Stomach smooth muscle (tissue), 2 donors: ENCODE data around the gene ZSWIM5.

Experiments used
- H3K27ac ChIP-seq: one replicate; pipeline ENCODE4 v1.7.0; 2013; ENCODE audit warnings: mild to moderate bottlenecking, low read length, inconsistent platforms
- H3K27me3 ChIP-seq, 2 donors: one replicate each; pipeline ENCODE4 v1.7.0; 2013; ENCODE audit warnings: low read length in 2 of 2; ENCODE audit not compliant: insufficient read depth in 2 of 2, control insufficient read depth in 1 of 2
- H3K36me3 ChIP-seq, 2 donors: one replicate each; pipeline ENCODE4 v1.7.0; 2013; ENCODE audit warnings: low read length in 2 of 2; ENCODE audit not compliant: control insufficient read depth in 2 of 2, insufficient read depth in 2 of 2
- H3K4me1 ChIP-seq: one replicate; pipeline ENCODE4 v1.7.0; 2013; ENCODE audit warnings: low read length; ENCODE audit not compliant: control insufficient read depth, insufficient read depth
- H3K4me3 ChIP-seq, 2 donors: one replicate each; pipeline ENCODE4 v1.7.0; 2013; ENCODE audit warnings: low read length in 2 of 2
- H3K9ac ChIP-seq, 2 donors: one replicate each; pipeline ENCODE4 v1.7.0; 2013; ENCODE audit warnings: low read length in 2 of 2, mild to moderate bottlenecking in 1 of 2
- H3K9me3 ChIP-seq, 2 donors: one replicate each; pipeline ENCODE4 v1.7.0; 2013; ENCODE audit warnings: low read length in 2 of 2; ENCODE audit not compliant: control insufficient read depth in 2 of 2
- donor health status: healthy.
- donor health status: Pancreatic carcinoma.

ZSWIM5 gene

GRCh38 chr1:45012639-45013278, 193.6 kb downstream of the ZSWIM5 start:
- Histone ChIP-seq H3K4me1 (peaks cover 53% of the 10 kb centered on the region), H3K27ac (peak overlapping the region; percentile 91), H3K27me3 (no peaks in the 10 kb centered on the region), H3K36me3 (peaks cover 23 to 26% of the 10 kb centered on the region in 2 donors), H3K4me3 (peak overlapping the region; percentile 91 to 93), H3K9ac (peak overlapping the region; percentile 88 to 95), H3K9me3 (no peaks in the 10 kb centered on the region)

- peak within 1 kb of the TSS; percentile 88 to 95 for H3K9ac ChIP-seq
- peak within 1 kb of the TSS; percentile 91 for H3K27ac ChIP-seq
- peaks cover 29 to 33% of the 10 kb centered on the region in 2 donors for H3K36me3 ChIP-seq
- H3K9me3 ChIP-seq, result no peaks in the 10 kb centered on the region
- H3K4me3 ChIP-seq, result peak within 1 kb of the TSS; percentile 91 to 93
- no peaks in the 10 kb centered on the region for H3K27me3 ChIP-seq
- peaks cover 53% of the 10 kb centered on the region for H3K4me1 ChIP-seq
These were observed 194.4 kb downstream of the ZSWIM5 start, which contains the start of gene UROD for GRCh38 chr1:45011837-45012638. Gene UROD (plus strand): TSS chr1:45012254. CDS start chr1:45012266, 12 bp downstream.

- Histone ChIP-seq H3K4me3 (peak within 1 kb of the TSS; percentile 91 to 93), H3K9ac (peak within 1 kb of the TSS; percentile 88 to 95), H3K36me3 (peaks cover 34 to 38% of the 10 kb centered on the region in 2 donors), H3K9me3 (no peaks in the 10 kb centered on the region), H3K27ac (peak within 1 kb of the TSS; percentile 91), H3K27me3 (no peaks in the 10 kb centered on the region), H3K4me1 (peaks cover 53% of the 10 kb centered on the region)
These were observed 195.3 kb downstream of the ZSWIM5 start, which contains the start of gene HECTD3 for GRCh38 chr1:45010855-45011811. Gene HECTD3 (minus strand): TSS chr1:45011324. CDS start chr1:45011257, 67 bp downstream.

DNA sequence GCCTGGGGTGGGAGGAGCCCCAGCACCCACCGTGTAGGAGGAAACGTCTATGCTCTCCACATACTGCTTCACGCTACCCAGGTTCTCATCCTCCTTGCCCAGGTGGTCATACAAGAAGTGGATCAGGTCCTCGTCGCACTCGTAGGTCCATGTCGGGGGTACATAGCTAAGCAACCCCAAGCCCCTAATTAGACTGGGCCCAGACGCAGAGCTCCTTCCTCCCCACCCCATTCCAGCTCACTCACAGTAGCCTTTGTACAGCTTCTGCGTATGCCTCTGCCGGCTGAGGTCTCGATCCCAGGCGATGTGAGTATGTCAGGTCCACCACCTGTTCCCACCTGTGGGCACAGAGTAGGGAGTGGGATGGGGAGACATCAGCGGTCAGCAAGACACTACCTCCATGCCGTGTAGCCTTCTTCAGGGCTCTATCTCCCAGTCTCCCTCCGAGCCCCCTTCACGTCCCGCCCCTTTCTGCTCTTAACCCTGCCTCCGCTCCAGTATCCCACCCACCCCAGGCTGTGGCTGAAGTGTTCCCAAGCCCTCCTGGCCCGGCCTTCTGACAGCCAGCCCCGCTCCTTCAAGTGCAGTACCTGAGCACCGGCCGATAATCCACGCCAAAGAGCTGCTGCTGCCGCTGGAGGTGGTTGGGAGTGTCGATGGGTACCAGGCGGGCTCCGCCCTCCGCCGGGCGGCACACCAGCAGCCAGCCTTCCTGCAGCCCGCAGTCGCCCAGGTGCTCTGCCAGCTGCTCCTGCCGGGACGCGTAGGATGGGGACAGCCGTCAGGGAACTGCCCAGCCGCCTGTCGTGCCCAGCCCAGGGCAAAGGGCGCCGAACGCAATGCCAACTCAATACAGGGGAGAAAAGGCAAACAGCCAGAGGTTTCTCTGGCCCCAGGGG, 196.2 kb downstream of the ZSWIM5 start:
- Histone ChIP-seq H3K9ac (peak overlapping the region; percentile 70 to 95), H3K4me3 (peak overlapping the region; percentile 91 to 93), H3K36me3 (peaks cover 41 to 45% of the 10 kb centered on the region in 2 donors), H3K27ac (no peak overlapping the region), H3K4me1 (peaks cover 53% of the 10 kb centered on the region), H3K27me3 (no peaks in the 10 kb centered on the region), H3K9me3 (no peaks in the 10 kb centered on the region)

DNA sequence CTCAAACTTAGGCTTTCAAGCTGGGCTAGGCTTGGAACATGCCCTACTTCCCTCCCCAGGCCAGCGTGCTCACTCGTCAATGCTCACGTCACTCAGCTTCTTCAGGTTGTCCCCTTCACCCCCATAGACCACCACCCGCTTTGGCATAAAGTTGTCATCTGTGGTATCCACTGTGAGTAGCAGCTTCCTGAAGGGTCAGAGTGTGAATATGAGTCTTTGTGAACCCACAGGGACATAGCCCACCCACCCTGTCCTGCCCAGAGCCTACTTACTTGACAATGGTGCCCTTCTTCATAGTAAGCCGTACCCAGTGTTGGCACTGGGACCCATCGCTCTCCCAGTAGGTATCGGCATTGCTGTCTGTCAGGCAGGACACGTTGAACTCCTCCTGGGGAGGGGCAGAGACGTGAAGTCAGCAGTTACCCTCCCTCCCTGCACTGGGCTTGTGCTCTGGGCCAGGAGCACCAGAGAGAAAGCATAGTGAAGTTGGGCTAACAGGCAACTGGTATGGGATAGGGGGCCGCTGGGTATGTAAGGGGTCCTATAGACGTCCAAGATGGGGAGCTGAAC, 197.0 kb downstream of the ZSWIM5 start:
- no peaks in the 10 kb centered on the region for H3K27me3 ChIP-seq
- H3K36me3 ChIP-seq, result peaks cover 43 to 53% of the 10 kb centered on the region in 2 donors
- peak overlapping the region; percentile 70 to 95 for H3K9ac ChIP-seq
- peaks cover 50% of the 10 kb centered on the region for H3K4me1 ChIP-seq
- peak overlapping the region in 1 of 2 donors; percentile 93 for H3K4me3 ChIP-seq
- H3K9me3 ChIP-seq, result no peaks in the 10 kb centered on the region
- H3K27ac ChIP-seq, result no peak overlapping the region

GRCh38 chr1:45008516-45008915, 197.9 kb downstream of the ZSWIM5 start:
- H3K4me3 ChIP-seq, result no peak overlapping the region
- H3K27me3 ChIP-seq, result no peaks in the 10 kb centered on the region
- H3K36me3 ChIP-seq, result peaks cover 48 to 56% of the 10 kb centered on the region in 2 donors
- H3K9ac ChIP-seq, result no peak overlapping the region
- no peak overlapping the region for H3K27ac ChIP-seq
- H3K9me3 ChIP-seq, result no peaks in the 10 kb centered on the region
- H3K4me1 ChIP-seq, result peaks cover 44% of the 10 kb centered on the region

DNA sequence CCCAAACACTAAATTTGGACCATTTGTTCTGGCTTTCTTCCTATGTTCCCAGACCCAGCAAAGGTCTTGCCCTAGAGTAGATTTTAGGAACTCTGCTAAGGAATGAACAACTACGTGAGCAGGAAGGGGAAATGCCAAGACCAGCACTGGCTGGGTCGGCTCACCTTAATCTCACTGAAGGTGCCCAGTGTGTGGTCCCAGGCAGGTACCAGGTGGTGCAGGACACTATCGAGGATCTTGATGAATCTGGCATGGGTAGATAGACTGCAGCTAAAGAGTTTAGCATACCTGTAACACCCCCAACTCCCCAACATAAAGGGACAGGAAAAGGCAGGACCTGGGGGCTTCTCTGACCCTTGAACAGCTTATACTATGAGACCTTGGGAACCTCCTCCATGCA, 198.3 kb downstream of the ZSWIM5 start:
- Histone ChIP-seq H3K4me1 (peaks cover 39% of the 10 kb centered on the region), H3K9ac (no peak overlapping the region), H3K36me3 (peaks cover 48 to 59% of the 10 kb centered on the region in 2 donors), H3K27ac (no peak overlapping the region), H3K9me3 (no peaks in the 10 kb centered on the region), H3K27me3 (no peaks in the 10 kb centered on the region), H3K4me3 (no peak overlapping the region)

GRCh38 chr1:45007311-45007710, 199.1 kb downstream of the ZSWIM5 start:
- no peak overlapping the region for H3K27ac ChIP-seq
- H3K36me3 ChIP-seq, result peaks cover 52 to 66% of the 10 kb centered on the region in 2 donors
- no peak overlapping the region for H3K9ac ChIP-seq
- no peaks in the 10 kb centered on the region for H3K9me3 ChIP-seq
- peaks cover 32% of the 10 kb centered on the region for H3K4me1 ChIP-seq
- no peak overlapping the region for H3K4me3 ChIP-seq
- H3K27me3 ChIP-seq, result no peaks in the 10 kb centered on the region

DNA sequence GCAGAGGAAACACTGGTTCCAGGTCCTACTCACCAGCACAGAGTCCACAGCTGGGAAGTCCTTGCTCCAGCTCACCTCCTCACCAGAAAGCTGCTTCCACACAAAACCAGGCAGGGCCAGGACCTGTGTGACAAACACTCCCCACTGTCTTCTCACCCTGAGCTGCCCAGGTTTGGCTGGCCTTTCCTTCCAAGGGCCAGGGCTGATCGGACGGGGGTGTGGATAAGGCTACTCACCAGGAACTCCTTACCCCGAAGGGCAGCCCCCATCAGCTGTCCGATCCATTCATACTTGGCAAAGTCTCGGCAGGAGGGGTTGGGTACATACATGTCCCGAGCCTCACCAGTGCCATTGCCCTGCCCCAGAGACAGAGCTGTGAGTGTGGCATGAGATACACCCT, 200.6 kb downstream of the ZSWIM5 start:
- H3K4me3 ChIP-seq, result no peak overlapping the region
- H3K27ac ChIP-seq, result no peak overlapping the region
- H3K9me3 ChIP-seq, result no peaks in the 10 kb centered on the region
- no peak overlapping the region for H3K9ac ChIP-seq
- peaks cover 54 to 71% of the 10 kb centered on the region in 2 donors for H3K36me3 ChIP-seq
- no peaks in the 10 kb centered on the region for H3K27me3 ChIP-seq
- H3K4me1 ChIP-seq, result peaks cover 22% of the 10 kb centered on the region
